GM10266 (cell line): ENCODE measurements around the gene CLCN6.
"Not testable (repeated sequence)": the region's sequence is repeated elsewhere in the genome, so short reads cannot be mapped to it uniquely, and the experiment has no call there.

ENCODE experiments used
- DNase-seq: peaks from one replicate; pipeline ENCODE4 v3.0.0; 2012; ENCODE audit errors: extremely low spot score
- CTCF ChIP-seq: IDR thresholded peaks from 2 replicates; pipeline ENCODE4 v1.5.1; 2012; ENCODE audit warnings: mild to moderate bottlenecking, low read depth; ENCODE audit not compliant: control insufficient read depth, insufficient read depth; ENCODE audit errors: missing control alignments

CLCN6 gene

GRCh38 chr1:11802973-11803885, 2.8 kb upstream of the CLCN6 start:
- TF ChIP-seq CTCF, result no peak
- peak; percentile 80 for DNase-seq

- DNase-seq, result not testable (repeated sequence)
These were observed 1.9 kb upstream of the CLCN6 start for GRCh38 chr1:11803924-11804665.

- DNase-seq, result no peak
- no peak for TF ChIP-seq CTCF
These were observed 1.1 kb upstream of the CLCN6 start for GRCh38 chr1:11804666-11805421.

- DNase-seq, result no peak
- no peak for TF ChIP-seq CTCF
These were observed 431 bp downstream of the CLCN6 start for GRCh38 chr1:11806307-11806936.

- no peak for TF ChIP-seq CTCF
- DNase-seq, result no peak
These were observed 1.1 kb downstream of the CLCN6 start for GRCh38 chr1:11807133-11807532.

- TF ChIP-seq CTCF, result no peak
- no peak for DNase-seq
These were observed 7.0 kb downstream of the CLCN6 start for GRCh38 chr1:11813021-11813420.

GRCh38 chr1:11817192-11817591, 11.2 kb downstream of the CLCN6 start:
- no peak for TF ChIP-seq CTCF

More at GRCh38 chr1:11817192-11817591, 11.2 kb downstream of the CLCN6 start:
- DNase-seq, result no peak
